RWPE2 (cell line): ENCODE data around the gene CHD5.
A peak's percentile ranks its signal among the peaks of the same experiment; 100 is the strongest.

ENCODE experiments used
- ATAC-seq: fragments of 200-7000 bp; cut with Tn5 transposase; 3 replicates; pipeline ENCODE4 v1.9.1; 2021; ENCODE audit warnings: low read depth
- DNase-seq: peaks from one replicate; pipeline ENCODE4 v3.0.0-alpha.2; 2020; ENCODE audit warnings: low spot score
- H3K27ac ChIP-seq: fragments of 450-650 bp; 2 replicates; pipeline ENCODE4 v1.5.1; 2017; ENCODE audit warnings: mild to moderate bottlenecking; ENCODE audit not compliant: poor library complexity, severe bottlenecking
- H3K27me3 ChIP-seq: fragments of 250-450 bp; sonication (Bioruptor Pico); 2 replicates; pipeline ENCODE4 v1.5.1; 2021; ENCODE audit warnings: mild to moderate bottlenecking, moderate library complexity; ENCODE audit not compliant: insufficient read depth, poor library complexity, severe bottlenecking
- H3K36me3 ChIP-seq: fragments of 250-450 bp; sonication (Bioruptor Pico); 2 replicates; pipeline ENCODE4 v1.5.1; 2020; ENCODE audit warnings: low read depth, mild to moderate bottlenecking, moderate library complexity
- H3K4me1 ChIP-seq: fragments of 250-450 bp; sonication (Bioruptor Pico); 2 replicates; pipeline ENCODE4 v1.5.1; 2021; ENCODE audit warnings: mild to moderate bottlenecking, moderate library complexity; ENCODE audit not compliant: insufficient read depth, poor library complexity, severe bottlenecking
- H3K4me3 ChIP-seq: fragments of 250-450 bp; sonication (Bioruptor Pico); 2 replicates; pipeline ENCODE4 v1.5.1; 2021; ENCODE audit warnings: mild to moderate bottlenecking, moderate library complexity; ENCODE audit not compliant: severe bottlenecking
- H3K9me3 ChIP-seq: fragments of 250-450 bp; sonication (Bioruptor Pico); 2 replicates; pipeline ENCODE4 v1.5.1; 2021; ENCODE audit warnings: mild to moderate bottlenecking, moderate library complexity; ENCODE audit not compliant: severe bottlenecking
- CTCF ChIP-seq: fragments of 450-650 bp; IDR thresholded peaks from one replicate; pipeline ENCODE4 v1.5.1; 2017; ENCODE audit warnings: mild to moderate bottlenecking, moderate library complexity; ENCODE audit not compliant: poor library complexity, severe bottlenecking

The CHD5 gene

GRCh38 chr1:6142036-6142621, 38.0 kb downstream of the CHD5 start:
- no peak overlapping the region for H3K4me3 ChIP-seq
- H3K4me1 ChIP-seq: no peaks in the 10 kb centered on the region
- H3K9me3 ChIP-seq: no peaks in the 10 kb centered on the region
- H3K27me3 ChIP-seq: no peaks in the 10 kb centered on the region
- ATAC-seq (no peak), DNase-seq (no peak)
- no peak for TF ChIP-seq CTCF
- no peaks in the 10 kb centered on the region for H3K36me3 ChIP-seq
- H3K27ac ChIP-seq: no peak overlapping the region

GRCh38 chr1:6141592-6141991, 38.5 kb downstream of the CHD5 start:
- no peak overlapping the region for H3K27ac ChIP-seq
- no peaks in the 10 kb centered on the region for H3K9me3 ChIP-seq
- DNase-seq (no peak), ATAC-seq (peak; percentile 45; the same call in 1 of the 3 replicates)
- H3K36me3 ChIP-seq: no peaks in the 10 kb centered on the region
- H3K4me1 ChIP-seq: no peaks in the 10 kb centered on the region
- H3K27me3 ChIP-seq: no peaks in the 10 kb centered on the region
- no peak overlapping the region for H3K4me3 ChIP-seq
- TF ChIP-seq CTCF: no peak

- Histone ChIP-seq H3K9me3 (no peaks in the 10 kb centered on the region), H3K27me3 (no peaks in the 10 kb centered on the region), H3K4me3 (no peak overlapping the region), H3K27ac (no peak overlapping the region), H3K4me1 (no peaks in the 10 kb centered on the region), H3K36me3 (no peaks in the 10 kb centered on the region)
- TF ChIP-seq CTCF: no peak
- ATAC-seq (no peak), DNase-seq (no peak)
These were observed 39.7 kb downstream of the CHD5 start for GRCh38 chr1:6140413-6140812.

- no peak for ATAC-seq
- no peak for DNase-seq
- Histone ChIP-seq H3K4me1 (no peaks in the 10 kb centered on the region), H3K4me3 (no peak overlapping the region), H3K36me3 (no peaks in the 10 kb centered on the region), H3K9me3 (no peaks in the 10 kb centered on the region), H3K27me3 (no peaks in the 10 kb centered on the region), H3K27ac (no peak overlapping the region)
- no peak for TF ChIP-seq CTCF
These were observed 42.4 kb downstream of the CHD5 start for GRCh38 chr1:6137758-6138157.

GRCh38 chr1:6136516-6137220, 43.5 kb downstream of the CHD5 start:
- ATAC-seq (no peak), DNase-seq (no peak)
- Histone ChIP-seq H3K27ac (no peak overlapping the region), H3K36me3 (no peaks in the 10 kb centered on the region), H3K27me3 (no peaks in the 10 kb centered on the region), H3K4me1 (no peaks in the 10 kb centered on the region), H3K9me3 (no peaks in the 10 kb centered on the region), H3K4me3 (no peak overlapping the region)
- no peak for TF ChIP-seq CTCF
